H1 (cell line): ENCODE results near the gene KLHL7. TPM values are rescaled to one million over a fixed set of nuclear protein-coding genes. Genes with fewer than 3 reads are reported as not detected.

Source experiments
- CTCF ChIA-PET: fragments of 300-600 bp; sonication (Branson Sonifier 250); formaldehyde crosslinking; loops from one replicate; lab custom pipeline; 2021; ENCODE audit not compliant: partially characterized antibody; lab: Charles Lee
- POLR2A ChIA-PET: fragments of 300-600 bp; sonication (Branson Sonifier 250); formaldehyde crosslinking; loops from one replicate; lab custom pipeline; 2021; ENCODE audit warnings: inconsistent platforms; ENCODE audit not compliant: partially characterized antibody; lab: Charles Lee
- DNase-seq, 2 experiments: peaks; one replicate each; pipeline versions ENCODE4 v3.0.0 to v3.0.0-alpha.2; 2010 to 2022; ENCODE audit warnings: low spot score in 2 of 2, low read depth in 1 of 2, mixed read lengths in 1 of 2
- FAIRE-seq: peaks from 2 replicates; lab custom pipeline; 2011; peaks lifted over from hg19 to GRCh38; lab: Jason Lieb, UNC
- H2AFZ ChIP-seq: 2 replicates; pipeline ENCODE4 v1.8.1; 2012; ENCODE audit warnings: low read length, inconsistent platforms
- H2AK5ac ChIP-seq: 2 replicates; pipeline ENCODE4 v1.6.1; 2013; ENCODE audit warnings: low read depth, low read length
- H2BK120ac ChIP-seq: replicated peaks from 2 replicates; pipeline ENCODE3; 2013; ENCODE audit warnings: low read depth, low read length, inconsistent platforms
- H2BK12ac ChIP-seq: 2 replicates; pipeline ENCODE4 v1.6.1; 2013; ENCODE audit warnings: low read depth, low read length
- H2BK15ac ChIP-seq: 2 replicates; pipeline ENCODE4 v1.6.1; 2013; ENCODE audit warnings: low read length
- H2BK20ac ChIP-seq: 2 replicates; pipeline ENCODE4 v1.6.1; 2013; ENCODE audit warnings: low read length
- H2BK5ac ChIP-seq: 2 replicates; pipeline ENCODE4 v1.6.1; 2013; ENCODE audit warnings: low read depth, low read length
- H3K14ac ChIP-seq: 2 replicates; pipeline ENCODE4 v1.6.1; 2013; ENCODE audit warnings: inconsistent platforms; ENCODE audit not compliant: insufficient read length
- H3K18ac ChIP-seq: 2 replicates; pipeline ENCODE4 v1.6.1; 2013; ENCODE audit warnings: low read length; ENCODE audit errors: extremely low read depth
- H3K23ac ChIP-seq: 2 replicates; pipeline ENCODE4 v1.6.1; 2013; ENCODE audit warnings: inconsistent platforms; ENCODE audit not compliant: insufficient read length
- H3K23me2 ChIP-seq: 2 replicates; pipeline ENCODE4 v1.6.1; 2013; ENCODE audit warnings: low read depth, low read length
- H3K27ac ChIP-seq: 2 replicates; pipeline ENCODE4 v1.6.1; 2011; ENCODE audit warnings: low read depth, low read length, inconsistent platforms
- H3K27me3 ChIP-seq, 4 experiments: replicated peaks in 1 of 4; 1 replicate in 1 of 4; 2 replicates in 3 of 4; pipeline versions ENCODE4 v1.6.1 to v1.8.1; 2011 to 2013; ENCODE audit warnings: low read length in 3 of 4, mild to moderate bottlenecking in 3 of 4, inconsistent platforms in 2 of 4, mixed read lengths in 2 of 4, moderate library complexity in 1 of 4; ENCODE audit not compliant: control insufficient read depth in 3 of 4, insufficient read depth in 3 of 4; ENCODE audit errors: extremely low read depth in 1 of 4
- H3K36me3 ChIP-seq, 4 experiments: 2 replicates each; pipeline versions ENCODE4 v1.6.1 to v1.8.1; 2011 to 2013; ENCODE audit warnings: mild to moderate bottlenecking in 4 of 4, low read length in 3 of 4, moderate library complexity in 2 of 4, control low read depth in 1 of 4, inconsistent platforms in 1 of 4; ENCODE audit not compliant: insufficient read depth in 4 of 4, control insufficient read depth in 2 of 4
- H3K4ac ChIP-seq: replicated peaks from 2 replicates; pipeline ENCODE3; 2013; ENCODE audit warnings: low read length, low read depth, mixed read lengths, inconsistent platforms; ENCODE audit not compliant: insufficient read length
- H3K4me1 ChIP-seq, 4 experiments: replicated peaks in 1 of 4; 1 replicate in 1 of 4; 2 replicates in 3 of 4; pipeline versions ENCODE4 v1.6.1 to v1.8.1; 2011 to 2013; ENCODE audit warnings: low read length in 3 of 4, inconsistent platforms in 2 of 4, mixed read lengths in 1 of 4; ENCODE audit not compliant: insufficient read depth in 4 of 4, control insufficient read depth in 3 of 4
- H3K4me2 ChIP-seq, 2 experiments: 2 replicates each; pipeline versions ENCODE4 v1.6.1 to v1.8.1; 2011 to 2013; ENCODE audit warnings: low read depth in 2 of 2, low read length in 2 of 2, control low read depth in 1 of 2, inconsistent platforms in 1 of 2, mild to moderate bottlenecking in 1 of 2; ENCODE audit not compliant: insufficient read depth in 1 of 2
- H3K4me3 ChIP-seq, 4 experiments: fragments of 200-600, 300-600 bp in 1 of 4; sonication (generic), shearing (Covaris generic), sonication (Bioruptor Twin) in 1 of 4; 2 replicates each; pipeline versions ENCODE4 v1.5.1 to v1.8.1; 2011 to 2016; ENCODE audit warnings: low read length in 4 of 4, low read depth in 3 of 4, control low read depth in 2 of 4, inconsistent platforms in 2 of 4, mild to moderate bottlenecking in 2 of 4, mixed read lengths in 1 of 4, moderate library complexity in 1 of 4; ENCODE audit not compliant: insufficient read depth in 2 of 4; ENCODE audit errors: extremely low read depth in 1 of 4
- H3K56ac ChIP-seq: replicated peaks from 2 replicates; pipeline ENCODE3; 2013; ENCODE audit warnings: low read depth, mild to moderate bottlenecking, mixed read lengths, low read length, inconsistent platforms; ENCODE audit not compliant: insufficient read length
- H3K79me1 ChIP-seq: 2 replicates; pipeline ENCODE4 v1.6.1; 2013; ENCODE audit warnings: low read depth, low read length, control low read depth
- H3K79me2 ChIP-seq, 2 experiments: 2 replicates each; pipeline versions ENCODE4 v1.6.1 to v1.8.1; 2012 to 2013; ENCODE audit warnings: low read length in 2 of 2, mild to moderate bottlenecking in 2 of 2, inconsistent platforms in 1 of 2; ENCODE audit not compliant: insufficient read depth in 2 of 2, control insufficient read depth in 1 of 2
- H3K9ac ChIP-seq, 4 experiments: replicated peaks in 1 of 4; 1 replicate in 1 of 4; 2 replicates in 3 of 4; pipeline versions ENCODE4 v1.6.1 to v1.8.1; 2011 to 2013; ENCODE audit warnings: low read depth in 3 of 4, low read length in 3 of 4, control low read depth in 2 of 4, mild to moderate bottlenecking in 2 of 4, moderate library complexity in 2 of 4, inconsistent platforms in 1 of 4; ENCODE audit errors: extremely low read depth in 1 of 4
- H3K9me3 ChIP-seq, 2 experiments: 2 replicates each; pipeline versions ENCODE4 v1.6.1 to v1.8.1; 2012 to 2013; ENCODE audit warnings: mild to moderate bottlenecking in 2 of 2, moderate library complexity in 2 of 2, control low read depth in 1 of 2, inconsistent platforms in 1 of 2, low read depth in 1 of 2, low read length in 1 of 2, mixed read lengths in 1 of 2; ENCODE audit not compliant: insufficient read depth in 2 of 2
- H4K20me1 ChIP-seq, 2 experiments: replicated peaks in 1 of 2; 2 replicates each; pipeline versions ENCODE3 to v1.8.1; 2011 to 2013; ENCODE audit warnings: inconsistent platforms in 2 of 2, low read length in 2 of 2, mild to moderate bottlenecking in 1 of 2; ENCODE audit not compliant: insufficient read depth in 2 of 2, control insufficient read depth in 1 of 2
- H4K5ac ChIP-seq: 2 replicates; pipeline ENCODE4 v1.6.1; 2013; ENCODE audit warnings: low read length, low read depth, mixed read lengths, inconsistent platforms; ENCODE audit not compliant: insufficient read length
- H4K8ac ChIP-seq: 2 replicates; pipeline ENCODE4 v1.8.0; 2013; ENCODE audit warnings: mild to moderate bottlenecking, moderate library complexity, low read length, inconsistent platforms; ENCODE audit not compliant: insufficient read depth; ENCODE audit errors: extremely low read depth
- H4K91ac ChIP-seq: replicated peaks from 2 replicates; pipeline ENCODE3; 2013; ENCODE audit warnings: low read length, mixed read lengths, inconsistent platforms; ENCODE audit not compliant: insufficient read length
- BACH1 ChIP-seq: IDR thresholded peaks from 2 replicates; pipeline ENCODE4 v1.6.1; 2012; ENCODE audit warnings: low read length, improper control_type of control experiment
- FOSL1 ChIP-seq: IDR thresholded peaks from 2 replicates; pipeline ENCODE4 v1.6.1; 2011; ENCODE audit warnings: mild to moderate bottlenecking, low read depth, low read length, moderate library complexity; ENCODE audit not compliant: insufficient read depth
- GABPA ChIP-seq: IDR thresholded peaks from 2 replicates; pipeline ENCODE4 v1.6.1; 2011; ENCODE audit warnings: mild to moderate bottlenecking, low read length, moderate library complexity, borderline replicate concordance; ENCODE audit not compliant: insufficient read depth
- GTF2F1 ChIP-seq: IDR thresholded peaks from 2 replicates; pipeline ENCODE4 v1.6.1; 2012; ENCODE audit warnings: low read depth, low read length, improper control_type of control experiment, borderline replicate concordance
- JUND ChIP-seq: IDR thresholded peaks from 2 replicates; pipeline ENCODE4 v1.6.1; 2011; ENCODE audit warnings: mild to moderate bottlenecking, improper control_type of control experiment, low read length
- KDM5A ChIP-seq: fragments of 200-600 bp; IDR thresholded peaks from 2 replicates; pipeline ENCODE4 v1.7.1; 2012; ENCODE audit warnings: mild to moderate bottlenecking, low read length, inconsistent platforms, mixed read lengths
- NRF1 ChIP-seq: IDR thresholded peaks from 2 replicates; pipeline ENCODE4 v1.6.1; 2011; ENCODE audit warnings: mild to moderate bottlenecking, low read depth, low read length, improper control_type of control experiment
- POLR2A ChIP-seq, 2 experiments: IDR thresholded peaks; 1 replicate in 1 of 2; 2 replicates in 1 of 2; pipeline ENCODE4 v1.6.1; 2011; ENCODE audit warnings: low read depth in 2 of 2, low read length in 2 of 2, mild to moderate bottlenecking in 2 of 2; ENCODE audit errors: control extremely low read depth in 1 of 2
- TAF7 ChIP-seq: optimal IDR thresholded peaks from 2 replicates; pipeline ENCODE3; 2011; ENCODE audit warnings: low read depth, mild to moderate bottlenecking, inconsistent platforms, low read length, moderate library complexity, borderline replicate concordance
- YY1 ChIP-seq: IDR thresholded peaks from 2 replicates; pipeline ENCODE4 v1.6.1; 2011; ENCODE audit warnings: low read depth, mild to moderate bottlenecking, low read length
- WGBS, 2 experiments: shearing (Covaris generic) in 1 of 2; methylation state at CpG; one replicate each; pipeline versions ENCODE4 v1.1.6 to v1.1.7; 2013 to 2015; ENCODE audit warnings: low lambda C conversion rate in 2 of 2, mixed read lengths in 2 of 2, inconsistent platforms in 1 of 2, low coverage in 1 of 2, missing lambda C conversion rate in 1 of 2; ENCODE audit not compliant: insufficient replicate concordance in 2 of 2, insufficient coverage in 1 of 2, insufficient read length in 1 of 2; ENCODE audit errors: extremely low coverage in 1 of 2, missing lambda C conversion rate in 1 of 2; 5-methylcytosine and 5-hydroxymethylcytosine counted together
- polyA plus RNA-seq, 7 experiments: library from polyadenylated mRNA; depleted of rRNA in 3 of 7; stranded (reverse) in 5 of 7; unstranded in 2 of 7; fragments of >200 nt in 5 of 7; fragments of 200-250 nt in 2 of 7; gene quantifications; 1 replicate in 5 of 7; 2 replicates in 1 of 7; 4 replicates in 1 of 7; pipeline versions ENCODE4 v1.2.1 to v1.2.3, GENCODE V29; 2011 to 2013; ENCODE audit warnings: missing spikeins in 2 of 7, mixed read lengths in 2 of 7
- total RNA-seq: library from RNA; stranded (reverse); fragmentation: NEBNext Ultra II Directional; extraction: Animal tissue kit (Norgen Biotek cat#: 25700); gene quantifications from 2 replicates; pipeline ENCODE4 v1.2.1, GENCODE V29; 2021
- TF ChIP-seq, protein P1 (sequence below), 3 experiments: IDR thresholded peaks; 1 replicate in 2 of 3; 2 replicates in 1 of 3; pipeline versions ENCODE4 v1.5.1 to v1.6.1; 2011; ENCODE audit warnings: low read length in 3 of 3, mild to moderate bottlenecking in 3 of 3, inconsistent platforms in 2 of 3, low read depth in 1 of 3, moderate library complexity in 1 of 3; ENCODE audit not compliant: insufficient read depth in 1 of 3; ENCODE audit errors: control extremely low read depth in 1 of 3

KLHL7 gene
- total and polyA plus RNA-seq, 2 of the 8 experiments (the other 6 are each of a cell fraction or from before 2014, with no cell fraction given), result 65.3 to 115 TPM

DNA sequence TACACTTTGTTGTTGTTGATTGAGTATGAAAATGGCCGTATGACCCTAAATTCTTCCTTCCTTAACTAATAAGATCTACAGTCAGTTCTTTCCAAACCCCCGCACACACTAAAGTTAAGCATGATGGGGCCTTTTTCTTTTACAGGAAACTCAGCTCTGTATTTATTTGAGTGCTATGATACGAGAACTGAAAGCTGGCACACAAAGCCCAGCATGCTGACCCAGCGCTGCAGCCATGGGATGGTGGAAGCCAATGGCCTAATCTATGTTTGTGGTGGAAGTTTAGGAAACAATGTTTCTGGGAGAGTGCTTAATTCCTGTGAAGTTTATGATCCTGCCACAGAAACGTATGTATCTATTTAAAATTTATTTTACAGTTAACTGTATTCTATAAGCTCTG is 62.1 kb downstream of the KLHL7 start:
- H4K5ac ChIP-seq, result no peak overlapping the region
- ChIA-PET CTCF (interaction anchor here (1.0 kb wide), 1 partner anchor 17 kb away, joined by 3 read pairs; no protein-coding TSS in a partner anchor), POLR2A (no interaction called here)
- no peak overlapping the region for H2AFZ ChIP-seq
- no peak overlapping the region for H3K23ac ChIP-seq
- no peak overlapping the region for H2BK15ac ChIP-seq
- no peak for TF ChIP-seq TAF7
- no peak for TF ChIP-seq JUND
- no peak for TF ChIP-seq BACH1
- TF ChIP-seq, protein P1, sequence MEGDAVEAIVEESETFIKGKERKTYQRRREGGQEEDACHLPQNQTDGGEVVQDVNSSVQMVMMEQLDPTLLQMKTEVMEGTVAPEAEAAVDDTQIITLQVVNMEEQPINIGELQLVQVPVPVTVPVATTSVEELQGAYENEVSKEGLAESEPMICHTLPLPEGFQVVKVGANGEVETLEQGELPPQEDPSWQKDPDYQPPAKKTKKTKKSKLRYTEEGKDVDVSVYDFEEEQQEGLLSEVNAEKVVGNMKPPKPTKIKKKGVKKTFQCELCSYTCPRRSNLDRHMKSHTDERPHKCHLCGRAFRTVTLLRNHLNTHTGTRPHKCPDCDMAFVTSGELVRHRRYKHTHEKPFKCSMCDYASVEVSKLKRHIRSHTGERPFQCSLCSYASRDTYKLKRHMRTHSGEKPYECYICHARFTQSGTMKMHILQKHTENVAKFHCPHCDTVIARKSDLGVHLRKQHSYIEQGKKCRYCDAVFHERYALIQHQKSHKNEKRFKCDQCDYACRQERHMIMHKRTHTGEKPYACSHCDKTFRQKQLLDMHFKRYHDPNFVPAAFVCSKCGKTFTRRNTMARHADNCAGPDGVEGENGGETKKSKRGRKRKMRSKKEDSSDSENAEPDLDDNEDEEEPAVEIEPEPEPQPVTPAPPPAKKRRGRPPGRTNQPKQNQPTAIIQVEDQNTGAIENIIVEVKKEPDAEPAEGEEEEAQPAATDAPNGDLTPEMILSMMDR (IDR thresholded peaks at IDR 0.05; ENCODE audit: control extremely low read depth in 1 of 3, insufficient read depth in 1 of 3, low read depth in 1 of 3, low read length in 3 of 3), result no peak
- no peak for TF ChIP-seq POLR2A (IDR thresholded peaks at IDR 0.05; ENCODE audit: control extremely low read depth in 1 of 2, low read depth in 2 of 2, low read length in 2 of 2)
- TF ChIP-seq FOSL1, result no peak
- TF ChIP-seq NRF1, result no peak
- no peak for TF ChIP-seq YY1
- no peak for TF ChIP-seq KDM5A
- TF ChIP-seq GABPA, result no peak
- no peak for TF ChIP-seq GTF2F1
- H3K27me3 ChIP-seq, result no peaks in the 10 kb centered on the region
- H3K14ac ChIP-seq, result no peak overlapping the region
- FAIRE-seq (no peak), DNase-seq (no peak)
- H2BK20ac ChIP-seq, result no peak overlapping the region
- H3K4me1 ChIP-seq, result no peaks in the 10 kb centered on the region
- WGBS, 2 experiments, result 92% methylated on average over 5 of the region's 5 CpGs; no CpG with 5 or more reads in 1 of the 2 experiments
- no peak overlapping the region for H2AK5ac ChIP-seq
- H2BK12ac ChIP-seq, result no peak overlapping the region
- no peak overlapping the region for H3K56ac ChIP-seq
- H2BK5ac ChIP-seq, result no peak overlapping the region
- no peaks in the 10 kb centered on the region for H3K23me2 ChIP-seq
- H4K8ac ChIP-seq, result no peak overlapping the region
- no peak overlapping the region for H2BK120ac ChIP-seq
- H3K9me3 ChIP-seq, result no peaks in the 10 kb centered on the region
- no peak overlapping the region for H3K27ac ChIP-seq
- H4K91ac ChIP-seq, result no peak overlapping the region
- H3K4me2 ChIP-seq, result no peak overlapping the region
- no peak overlapping the region for H3K9ac ChIP-seq
- peaks cover 0 to 16% (median 4%) of the 10 kb centered on the region in 4 experiments; a peak in 5 of 8 replicates for H3K36me3 ChIP-seq
- no peak overlapping the region for H3K18ac ChIP-seq
- H3K4ac ChIP-seq, result no peak overlapping the region
- no peaks in the 10 kb centered on the region for H3K79me2 ChIP-seq
- no peaks in the 10 kb centered on the region for H4K20me1 ChIP-seq
- H3K4me3 ChIP-seq, result no peak overlapping the region
- H3K79me1 ChIP-seq, result no peaks in the 10 kb centered on the region
